Measurements from ENCODE around the gene RFT1. TPM values are rescaled to one million over a fixed set of nuclear protein-coding genes. Genes with fewer than 3 reads are reported as not detected.

The RFT1 gene
- total RNA-seq, 4 donors from 2014 or later, result 4.9 to 18.2 (median 12.8) TPM

DNA sequence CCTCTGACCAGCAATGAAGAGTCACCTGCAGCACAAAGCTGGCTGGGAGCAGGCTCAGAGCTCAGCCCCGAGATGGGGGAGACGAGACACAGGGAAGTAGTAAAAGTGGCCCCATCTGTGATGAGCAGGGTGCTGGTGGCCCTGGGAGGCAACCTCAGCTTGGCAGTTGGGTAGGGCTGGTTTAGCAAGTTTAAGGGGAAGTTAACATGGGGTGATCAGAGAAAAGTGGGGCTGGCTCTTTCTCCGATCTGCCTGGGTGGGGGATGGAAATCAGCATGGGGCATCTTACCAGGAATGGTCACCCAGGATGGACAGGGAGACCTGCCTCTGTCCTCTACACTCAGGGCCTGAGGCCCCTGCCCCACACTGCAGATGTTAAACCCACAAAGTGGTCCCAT, 54.5 kb downstream of the RFT1 start:
- H3K4me1 ChIP-seq, result peaks cover 7 to 22% (median 8%) of the 10 kb centered on the region in 3 donors
- H3K4me3 ChIP-seq, result no peak overlapping the region
- no peaks in the 10 kb centered on the region for H3K9me3 ChIP-seq
- H3K36me3 ChIP-seq, result peaks cover 0 to 8% (median 0%) of the 10 kb centered on the region in 3 donors
- H3K27ac ChIP-seq, result no peak overlapping the region
- TF ChIP-seq POLR2A (IDR thresholded peaks at IDR 0.05), result no peak
- TF ChIP-seq, protein P1, sequence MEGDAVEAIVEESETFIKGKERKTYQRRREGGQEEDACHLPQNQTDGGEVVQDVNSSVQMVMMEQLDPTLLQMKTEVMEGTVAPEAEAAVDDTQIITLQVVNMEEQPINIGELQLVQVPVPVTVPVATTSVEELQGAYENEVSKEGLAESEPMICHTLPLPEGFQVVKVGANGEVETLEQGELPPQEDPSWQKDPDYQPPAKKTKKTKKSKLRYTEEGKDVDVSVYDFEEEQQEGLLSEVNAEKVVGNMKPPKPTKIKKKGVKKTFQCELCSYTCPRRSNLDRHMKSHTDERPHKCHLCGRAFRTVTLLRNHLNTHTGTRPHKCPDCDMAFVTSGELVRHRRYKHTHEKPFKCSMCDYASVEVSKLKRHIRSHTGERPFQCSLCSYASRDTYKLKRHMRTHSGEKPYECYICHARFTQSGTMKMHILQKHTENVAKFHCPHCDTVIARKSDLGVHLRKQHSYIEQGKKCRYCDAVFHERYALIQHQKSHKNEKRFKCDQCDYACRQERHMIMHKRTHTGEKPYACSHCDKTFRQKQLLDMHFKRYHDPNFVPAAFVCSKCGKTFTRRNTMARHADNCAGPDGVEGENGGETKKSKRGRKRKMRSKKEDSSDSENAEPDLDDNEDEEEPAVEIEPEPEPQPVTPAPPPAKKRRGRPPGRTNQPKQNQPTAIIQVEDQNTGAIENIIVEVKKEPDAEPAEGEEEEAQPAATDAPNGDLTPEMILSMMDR (IDR thresholded peaks at IDR 0.05), result no peak
- DNase-seq, result no peak
- 83 to 94% methylated on average over 2 to 3 of the region's 3 CpGs for WGBS, 2 donors
- H3K27me3 ChIP-seq, result no peaks in the 10 kb centered on the region
- intact Hi-C loops (cut with DNase I), result loop anchor here (10.0 kb wide), 1 partner anchor 331 kb away; no protein-coding TSS in a partner anchor

DNA sequence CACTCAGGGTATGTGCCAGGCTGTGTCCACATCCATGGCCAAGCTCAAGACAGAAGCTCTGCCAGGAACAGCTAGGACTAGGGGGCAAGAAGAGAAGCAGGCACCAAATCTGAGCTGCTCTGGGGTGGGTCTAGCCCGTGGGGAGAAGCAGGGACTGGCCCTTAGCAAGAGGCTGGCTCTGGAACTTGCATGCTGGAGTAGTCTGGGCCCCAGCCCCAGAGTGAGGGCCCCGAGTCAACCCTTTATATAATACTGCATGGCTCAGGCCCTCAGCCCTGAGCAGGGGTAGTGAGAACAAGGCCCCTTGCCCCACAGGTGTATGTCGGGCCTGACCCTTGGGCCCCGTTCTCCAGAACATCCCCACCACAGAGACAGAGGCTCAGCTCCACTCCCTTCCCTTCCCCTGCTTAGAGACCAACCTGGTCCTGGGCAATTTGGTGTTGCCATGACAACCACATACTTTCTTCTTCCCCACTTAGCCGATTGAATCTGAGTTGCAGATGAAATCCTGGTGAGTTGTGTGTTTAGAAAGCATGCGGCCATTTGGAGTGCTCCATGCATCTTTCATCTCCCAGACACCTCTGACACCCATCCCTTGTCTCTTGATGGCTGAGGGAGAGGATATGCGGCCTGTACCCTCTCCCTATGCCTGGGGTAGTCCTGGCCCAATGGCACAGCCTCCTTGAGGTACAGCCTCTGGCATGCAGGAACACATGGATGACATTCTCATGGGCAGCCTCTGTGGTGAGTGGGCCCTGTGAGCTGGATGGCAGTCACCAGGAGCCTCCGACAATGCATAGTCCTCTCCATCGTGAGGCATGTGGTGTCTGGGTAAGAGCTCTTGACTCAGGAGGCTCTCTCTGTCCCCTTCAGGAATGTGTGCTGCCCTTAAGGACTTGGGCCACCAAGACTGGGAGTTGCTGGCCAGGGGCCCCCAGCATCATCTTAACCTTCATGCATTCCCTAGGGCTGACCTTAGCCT, 55.2 kb downstream of the RFT1 start:
- Histone ChIP-seq H3K27ac (no peak overlapping the region), H3K9me3 (no peaks in the 10 kb centered on the region), H3K36me3 (peaks cover 0 to 8% (median 0%) of the 10 kb centered on the region in 3 donors), H3K4me3 (no peak overlapping the region), H3K27me3 (no peaks in the 10 kb centered on the region), H3K4me1 (peaks cover 7 to 22% (median 8%) of the 10 kb centered on the region in 3 donors)
- intact Hi-C loops (cut with DNase I), result loop anchor here (10.0 kb wide), 1 partner anchor 330 kb away; no protein-coding TSS in a partner anchor
- TF ChIP-seq POLR2A (IDR thresholded peaks at IDR 0.05), result no peak
- TF ChIP-seq, protein P1 (IDR thresholded peaks at IDR 0.05), result no peak
- no peak for DNase-seq
- WGBS, 2 donors, result 65 to 77% methylated on average over 6 to 7 of the region's 9 CpGs

DNA sequence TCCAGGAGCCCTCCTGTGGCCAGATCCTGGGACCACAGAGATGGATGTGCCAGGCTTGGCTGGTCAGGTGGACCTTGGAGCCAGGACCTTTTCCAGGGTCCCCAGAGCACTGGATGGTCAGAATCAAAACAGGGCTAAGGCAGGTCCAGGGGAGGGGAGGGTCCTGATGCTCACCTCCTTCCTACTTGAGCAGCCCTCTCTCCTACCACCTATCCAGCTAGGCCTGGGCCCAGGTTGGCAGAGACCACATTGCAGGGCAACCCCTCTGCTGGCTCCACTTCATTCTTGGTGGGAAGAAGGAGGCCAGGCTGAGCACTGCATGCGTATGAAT, 55.9 kb downstream of the RFT1 start:
- Histone ChIP-seq H3K27ac (no peak overlapping the region), H3K36me3 (peaks cover 0 to 8% (median 0%) of the 10 kb centered on the region in 3 donors), H3K4me1 (peaks cover 7 to 22% (median 8%) of the 10 kb centered on the region in 3 donors), H3K9me3 (no peaks in the 10 kb centered on the region), H3K4me3 (no peak overlapping the region), H3K27me3 (no peaks in the 10 kb centered on the region)
- intact Hi-C loops (cut with DNase I), result loop anchor here (10.0 kb wide), 1 partner anchor 330 kb away; no protein-coding TSS in a partner anchor
- WGBS, 2 donors, result 100% methylated on average over 1 of the region's 1 CpG; no CpG with 5 or more reads in 1 of the 2 donors
- DNase-seq, result no peak
- TF ChIP-seq POLR2A (IDR thresholded peaks at IDR 0.05), result no peak
- TF ChIP-seq, protein P1 (IDR thresholded peaks at IDR 0.05), result no peak

DNA sequence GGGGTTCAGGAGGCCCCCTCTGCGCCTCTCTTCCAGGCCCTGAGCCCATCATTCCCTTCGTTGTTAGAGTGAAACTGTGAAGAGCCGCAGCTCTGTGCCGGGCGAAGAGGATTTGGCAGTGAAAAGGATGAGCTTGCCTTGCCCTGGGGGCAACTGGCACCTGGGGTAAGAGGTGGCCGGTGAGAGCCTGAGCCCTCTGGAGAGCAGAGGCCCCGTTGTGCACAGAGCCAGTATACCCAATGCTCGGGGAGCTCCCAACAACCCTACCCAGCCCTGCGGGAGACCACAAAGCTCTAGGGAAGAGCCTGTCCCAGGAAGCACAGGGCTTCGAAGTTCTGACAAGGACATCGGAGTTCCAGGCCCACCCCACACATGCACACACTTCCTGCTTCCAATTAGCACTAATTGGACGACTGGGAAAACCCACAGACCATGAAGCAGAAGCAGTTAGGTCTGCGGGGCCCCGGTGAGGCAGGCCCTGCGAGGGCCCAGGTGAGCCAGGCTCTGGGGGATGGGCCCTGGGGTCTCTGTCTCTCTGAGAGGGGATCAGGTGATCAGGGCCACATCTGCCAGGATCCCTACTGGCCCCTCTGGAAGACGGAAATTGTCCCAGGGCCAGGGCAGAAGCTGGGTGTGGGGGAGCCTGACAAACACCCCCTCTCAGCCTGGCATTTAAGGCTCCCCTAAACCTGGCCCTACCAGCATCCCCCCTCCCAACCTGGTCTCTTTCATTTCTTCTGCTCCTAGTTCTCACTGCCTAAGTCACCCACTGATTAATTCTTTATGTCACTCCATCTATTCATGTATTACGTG, 56.5 kb downstream of the RFT1 start:
- H3K27me3 ChIP-seq, result no peaks in the 10 kb centered on the region
- TF ChIP-seq, protein P1 (IDR thresholded peaks at IDR 0.05), result no peak
- no peak for TF ChIP-seq POLR2A (IDR thresholded peaks at IDR 0.05)
- no peak for DNase-seq

More for the DNA sequence above, 56.5 kb downstream of the RFT1 start:
- H3K27ac ChIP-seq, result peak overlapping the region in 3 of 4 donors; percentile 80 to 82 (median 82)
- H3K4me3 ChIP-seq, result peak overlapping the region; percentile 67 to 78 (median 70)
- H3K4me1 ChIP-seq, result peaks cover 7 to 22% (median 8%) of the 10 kb centered on the region in 3 donors
- no peaks in the 10 kb centered on the region for H3K9me3 ChIP-seq
- intact Hi-C loops (cut with DNase I), result loop anchor here (10.0 kb wide), 1 partner anchor 329 kb away; no protein-coding TSS in a partner anchor
- WGBS, 2 donors, result 60 to 90% methylated on average over 2 to 6 of the region's 17 CpGs
- H3K36me3 ChIP-seq, result peaks cover 0 to 8% (median 0%) of the 10 kb centered on the region in 3 donors

Measured in esophagus squamous epithelium (tissue), 5 donors.